Measurements from ENCODE around the gene RGL4. TPM values are rescaled to one million over a fixed set of nuclear protein-coding genes. Genes with fewer than 3 reads are reported as not detected.

RGL4 gene
- total and polyA plus RNA-seq, 2 donors (not counting 1 experiment from before 2014, with no cell fraction given): 0.81 to 2.7 TPM

GRCh38 chr22:23684026-23684425, 6.8 kb upstream of the RGL4 start:
- ChIA-PET POLR2A (no interaction called here), CTCF (interaction anchor here (1.3 kb wide), 1 partner anchor 9 kb away, joined by 3 read pairs; no protein-coding TSS in a partner anchor)
- Mint-ChIP-seq H3K4me1 (no peaks in the 10 kb centered on the region), H3K4me3 (no peak overlapping the region), H3K27me3 (no peaks in the 10 kb centered on the region), H3K27ac (no peak overlapping the region), H3K9me3 (ENCODE audit: insufficient read depth) (no peaks in the 10 kb centered on the region)
- H3K9me3 ChIP-seq (ENCODE audit: control extremely low read depth in 1 of 3, control insufficient read depth in 2 of 3, insufficient read depth in 1 of 3, low read length in 2 of 3): no peaks in the 10 kb centered on the region
- no peak overlapping the region for H3K4me2 ChIP-seq (replicated peaks; ENCODE audit: low read depth, low read length, poor library complexity, severe bottlenecking)
- peaks cover 0 to 5% of the 10 kb centered on the region in 2 experiments for H3K36me3 ChIP-seq (replicated peaks in 1 of 2; ENCODE audit: control extremely low read depth in 1 of 2, control insufficient read depth in 1 of 2, extremely low read depth in 1 of 2, insufficient read depth in 2 of 2, low read length in 1 of 2)
- no peaks in the 10 kb centered on the region for H3K4me1 ChIP-seq (ENCODE audit: control insufficient read depth in 2 of 2, insufficient read depth in 2 of 2, low read length in 2 of 2)
- DNase-seq (no peak), ATAC-seq (ENCODE audit: low read depth) (no peak)
- no peak overlapping the region for H3K4me3 ChIP-seq (ENCODE audit: control extremely low read depth in 1 of 5, extremely low read depth in 1 of 5, insufficient read depth in 1 of 5, low read depth in 2 of 5, low read length in 4 of 5)
- no peaks in the 10 kb centered on the region for H3K79me2 ChIP-seq (ENCODE audit: control insufficient read depth, insufficient read depth, low read length)
- H3K27me3 ChIP-seq (replicated peaks in 1 of 4; ENCODE audit: control extremely low read depth in 1 of 4, control insufficient read depth in 3 of 4, insufficient read depth in 4 of 4, low read length in 3 of 4): no peaks in the 10 kb centered on the region
- no peak overlapping the region for H3K27ac ChIP-seq (ENCODE audit: low read length in 2 of 2)
- TF ChIP-seq CTCF (IDR thresholded peaks at IDR 0.05) (no peak), EZH2 (IDR thresholded peaks at IDR 0.05; ENCODE audit: borderline replicate concordance, insufficient read depth, low read depth, low read length, poor library complexity, severe bottlenecking) (no peak)
- H2AFZ ChIP-seq (ENCODE audit: insufficient read depth, low read depth, low read length, poor library complexity, severe bottlenecking): no peak overlapping the region
- intact Hi-C loops (cut with micrococcal nuclease): no loop called here
- H4K20me1 ChIP-seq (ENCODE audit: control insufficient read depth, insufficient read depth, low read length, poor library complexity, severe bottlenecking): no peaks in the 10 kb centered on the region
- WGBS (ENCODE audit: insufficient coverage): 94% methylated on average over 6 of the region's 6 CpGs
- H3K9ac ChIP-seq (ENCODE audit: low read length): no peak overlapping the region

- Mint-ChIP-seq H3K9me3 (ENCODE audit: insufficient read depth) (no peaks in the 10 kb centered on the region), H3K27me3 (no peaks in the 10 kb centered on the region), H3K4me3 (no peak overlapping the region), H3K27ac (peak overlapping the region; percentile 32), H3K4me1 (no peaks in the 10 kb centered on the region)
- Histone ChIP-seq H3K4me1 (ENCODE audit: control insufficient read depth in 2 of 2, insufficient read depth in 2 of 2, low read length in 2 of 2) (no peaks in the 10 kb centered on the region), H3K4me2 (replicated peaks; ENCODE audit: low read depth, low read length, poor library complexity, severe bottlenecking) (no peak overlapping the region), H3K27me3 (replicated peaks in 1 of 4; ENCODE audit: control extremely low read depth in 1 of 4, control insufficient read depth in 3 of 4, insufficient read depth in 4 of 4, low read length in 3 of 4) (no peaks in the 10 kb centered on the region), H2AFZ (ENCODE audit: insufficient read depth, low read depth, low read length, poor library complexity, severe bottlenecking) (no peak overlapping the region), H3K79me2 (ENCODE audit: control insufficient read depth, insufficient read depth, low read length) (no peaks in the 10 kb centered on the region), H3K36me3 (replicated peaks in 1 of 2; ENCODE audit: control extremely low read depth in 1 of 2, control insufficient read depth in 1 of 2, extremely low read depth in 1 of 2, insufficient read depth in 2 of 2, low read length in 1 of 2) (peaks cover 0 to 5% of the 10 kb centered on the region in 2 experiments), H4K20me1 (ENCODE audit: control insufficient read depth, insufficient read depth, low read length, poor library complexity, severe bottlenecking) (no peaks in the 10 kb centered on the region), H3K9me3 (ENCODE audit: control extremely low read depth in 1 of 3, control insufficient read depth in 2 of 3, insufficient read depth in 1 of 3, low read length in 2 of 3) (no peaks in the 10 kb centered on the region), H3K4me3 (ENCODE audit: control extremely low read depth in 1 of 5, extremely low read depth in 1 of 5, insufficient read depth in 1 of 5, low read depth in 2 of 5, low read length in 4 of 5) (no peak overlapping the region), H3K27ac (ENCODE audit: low read length in 2 of 2) (no peak overlapping the region), H3K9ac (ENCODE audit: low read length) (no peak overlapping the region)
- no peak for DNase-seq
- ChIA-PET CTCF (interaction anchor here (1.3 kb wide), 1 partner anchor 9 kb away, joined by 3 read pairs; no protein-coding TSS in a partner anchor), POLR2A (interaction anchor here (0.6 kb wide), 1 partner anchor 114 kb away, joined by 3 read pairs; no protein-coding TSS in a partner anchor)
- ATAC-seq (ENCODE audit: low read depth): no peak
- TF ChIP-seq EZH2 (IDR thresholded peaks at IDR 0.05; ENCODE audit: borderline replicate concordance, insufficient read depth, low read depth, low read length, poor library complexity, severe bottlenecking): no peak
- TF ChIP-seq CTCF (IDR thresholded peaks at IDR 0.05): no peak
- intact Hi-C loops (cut with micrococcal nuclease): no loop called here
- WGBS (ENCODE audit: insufficient coverage): 98% methylated on average over 7 of the region's 8 CpGs
Observed at GRCh38 chr22:23684561-23685031, 6.2 kb upstream of the RGL4 start.

Data from B cell (primary cell).